H1 (cell line): ENCODE measurements around the gene MMP15. TPM values are rescaled to one million over a fixed set of nuclear protein-coding genes. Genes with fewer than 3 reads are reported as not detected.

Source experiments
- GTF2F1 ChIP-seq: IDR thresholded peaks from 2 replicates; pipeline ENCODE4 v1.6.1; 2012; ENCODE audit warnings: low read depth, low read length, improper control_type of control experiment, borderline replicate concordance
- HDAC6 ChIP-seq: IDR thresholded peaks from one replicate; pipeline ENCODE4 v1.7.1; 2012; ENCODE audit warnings: low read depth, mild to moderate bottlenecking, inconsistent platforms, low read length, moderate library complexity
- TAF1 ChIP-seq: IDR thresholded peaks from 2 replicates; pipeline ENCODE4 v1.6.1; 2011; ENCODE audit warnings: mild to moderate bottlenecking, low read depth, low read length
- polyA plus RNA-seq, 7 experiments: library from polyadenylated mRNA; depleted of rRNA in 3 of 7; stranded (reverse) in 5 of 7; unstranded in 2 of 7; fragments of >200 nt in 5 of 7; fragments of 200-250 nt in 2 of 7; gene quantifications; 1 replicate in 5 of 7; 2 replicates in 1 of 7; 4 replicates in 1 of 7; pipeline versions ENCODE4 v1.2.1 to v1.2.3, GENCODE V29; 2011 to 2013; ENCODE audit warnings: missing spikeins in 2 of 7, mixed read lengths in 2 of 7
- total RNA-seq: library from RNA; stranded (reverse); fragmentation: NEBNext Ultra II Directional; extraction: Animal tissue kit (Norgen Biotek cat#: 25700); gene quantifications from 2 replicates; pipeline ENCODE4 v1.2.1, GENCODE V29; 2021
- TF ChIP-seq, protein P1 (sequence below): IDR thresholded peaks from 2 replicates; pipeline ENCODE4 v1.6.1; 2012; ENCODE audit warnings: inconsistent platforms

Gene MMP15
- total and polyA plus RNA-seq, 2 of the 8 experiments (the other 6 are each of a cell fraction or from before 2014, with no cell fraction given): 38.5 to 42.2 TPM

DNA sequence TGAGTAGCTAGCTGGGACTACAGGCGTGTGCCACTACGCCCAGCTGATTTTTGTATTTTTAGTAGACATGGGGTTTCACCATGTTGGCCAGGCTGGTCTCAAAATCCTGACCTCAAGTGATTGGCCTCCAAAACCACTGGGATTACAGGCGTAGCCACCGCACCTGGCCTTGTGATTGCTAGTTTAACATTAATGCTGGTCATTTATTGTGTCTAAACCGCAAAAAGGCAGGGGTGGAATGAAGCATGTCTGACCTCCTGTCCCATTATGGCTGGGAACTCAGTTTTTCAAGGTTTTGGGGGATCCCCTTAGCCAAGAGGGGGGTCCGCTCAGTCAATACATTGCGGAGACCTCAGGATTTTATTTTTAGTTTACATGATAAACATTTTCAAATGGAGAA lies 43.9 kb upstream of the MMP15 start (continued):
- TF ChIP-seq GTF2F1 (no peak), TAF1 (no peak), HDAC6 (no peak)
- TF ChIP-seq, protein P1, sequence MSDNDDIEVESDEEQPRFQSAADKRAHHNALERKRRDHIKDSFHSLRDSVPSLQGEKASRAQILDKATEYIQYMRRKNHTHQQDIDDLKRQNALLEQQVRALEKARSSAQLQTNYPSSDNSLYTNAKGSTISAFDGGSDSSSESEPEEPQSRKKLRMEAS: no peak
